ENCODE results near the gene KCND3.

DNA sequence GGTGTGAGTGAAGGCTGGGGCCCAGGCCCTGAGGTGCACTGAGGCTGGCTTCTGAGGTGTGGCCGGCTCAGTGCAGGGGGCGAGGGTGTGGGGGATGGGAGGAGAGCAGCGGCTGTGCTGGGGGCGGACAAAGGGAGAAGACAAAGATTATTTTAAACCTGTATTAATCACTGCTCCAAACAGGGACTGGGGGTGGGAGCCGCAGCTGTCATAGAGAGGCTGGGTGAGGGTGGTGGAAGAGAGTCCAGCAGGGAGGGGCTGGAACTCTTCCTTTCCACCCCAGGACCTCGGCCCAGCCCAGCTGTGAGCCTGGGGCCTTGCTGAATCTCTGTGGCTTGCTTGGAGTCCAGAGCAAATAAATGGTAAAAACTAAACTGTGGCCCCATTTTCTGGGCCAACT, 106.9 kb downstream of the KCND3 start:
- TF ChIP-seq, protein P1, sequence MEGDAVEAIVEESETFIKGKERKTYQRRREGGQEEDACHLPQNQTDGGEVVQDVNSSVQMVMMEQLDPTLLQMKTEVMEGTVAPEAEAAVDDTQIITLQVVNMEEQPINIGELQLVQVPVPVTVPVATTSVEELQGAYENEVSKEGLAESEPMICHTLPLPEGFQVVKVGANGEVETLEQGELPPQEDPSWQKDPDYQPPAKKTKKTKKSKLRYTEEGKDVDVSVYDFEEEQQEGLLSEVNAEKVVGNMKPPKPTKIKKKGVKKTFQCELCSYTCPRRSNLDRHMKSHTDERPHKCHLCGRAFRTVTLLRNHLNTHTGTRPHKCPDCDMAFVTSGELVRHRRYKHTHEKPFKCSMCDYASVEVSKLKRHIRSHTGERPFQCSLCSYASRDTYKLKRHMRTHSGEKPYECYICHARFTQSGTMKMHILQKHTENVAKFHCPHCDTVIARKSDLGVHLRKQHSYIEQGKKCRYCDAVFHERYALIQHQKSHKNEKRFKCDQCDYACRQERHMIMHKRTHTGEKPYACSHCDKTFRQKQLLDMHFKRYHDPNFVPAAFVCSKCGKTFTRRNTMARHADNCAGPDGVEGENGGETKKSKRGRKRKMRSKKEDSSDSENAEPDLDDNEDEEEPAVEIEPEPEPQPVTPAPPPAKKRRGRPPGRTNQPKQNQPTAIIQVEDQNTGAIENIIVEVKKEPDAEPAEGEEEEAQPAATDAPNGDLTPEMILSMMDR (IDR thresholded peaks at IDR 0.05), result no peak
- no peak for TF ChIP-seq POLR2A (IDR thresholded peaks at IDR 0.05)
